Body of pancreas (tissue), 4 donors: ENCODE results near the gene LPXN. TPM values are rescaled to one million over a fixed set of nuclear protein-coding genes. Genes with fewer than 3 reads are reported as not detected.

Experiments
- ATAC-seq: fragments of 150-250 bp; one replicate; pipeline ENCODE4 v1.9.1; 2016
- DNase-seq, 4 donors: peaks; one replicate each; pipeline ENCODE4 v3.0.0-alpha.2; 2019
- H3K27ac ChIP-seq, 4 donors: fragments of 200-600 bp; sonication (generic); 1 replicate in 3 of 4; 2 replicates in 1 of 4; pipeline versions ENCODE4 v1.5.1 to v1.6.1; 2016 to 2019; ENCODE audit warnings: mild to moderate bottlenecking in 1 of 4, mixed read lengths in 1 of 4, moderate library complexity in 1 of 4
- H3K27me3 ChIP-seq, 2 donors: fragments of 200-600 bp; sonication (generic); one replicate each; pipeline ENCODE4 v1.6.0; 2016; ENCODE audit warnings: mild to moderate bottlenecking in 1 of 2
- H3K36me3 ChIP-seq, 2 donors: fragments of 200-600 bp; sonication (generic); replicated peaks in 1 of 2; 2 replicates each; pipeline ENCODE4 v1.5.1; 2016; ENCODE audit warnings: low read depth in 2 of 2; ENCODE audit not compliant: insufficient read depth in 1 of 2
- H3K4me1 ChIP-seq: fragments of 200-600 bp; sonication (generic); one replicate; pipeline ENCODE4 v1.6.0; 2016
- H3K4me3 ChIP-seq, 2 donors: fragments of 200-600 bp; sonication (generic); 1 replicate in 1 of 2; 2 replicates in 1 of 2; pipeline ENCODE4 v1.5.1; 2016 to 2019
- H3K9me3 ChIP-seq, 3 donors: fragments of 200-600 bp; sonication (generic); 1 replicate in 2 of 3; 2 replicates in 1 of 3; pipeline ENCODE4 v1.5.1; 2016
- POLR2A ChIP-seq, 3 donors: fragments of 450-650 bp; IDR thresholded peaks; one replicate each; pipeline ENCODE4 v1.6.1; 2016; ENCODE audit warnings: antibody characterized with exemption in 3 of 3, mild to moderate bottlenecking in 2 of 3
- WGBS, 2 donors: methylation state at CpG; one replicate each; pipeline ENCODE4 v1.1.5; 2017; 5-methylcytosine and 5-hydroxymethylcytosine counted together
- intact Hi-C: fragments of 100-400 bp; cut with DNase I; formaldehyde crosslinking; loops from one replicate; pipeline ENCODE4 v1.15.1; 2023
- total RNA-seq, 2 donors: library from RNA; depleted of rRNA; stranded (reverse); fragments of >200 nt; gene quantifications; one replicate each; pipeline ENCODE4 v1.1.0, GENCODE V29; 2016
- TF ChIP-seq, protein P1 (sequence below), 7 experiments: fragments of 450-650 bp in 4 of 7; fragments of 200-600 bp in 3 of 7; sonication (generic) in 3 of 7; IDR thresholded peaks; one replicate each; pipeline ENCODE4 v1.5.1; 2016 to 2019; ENCODE audit warnings: antibody characterized with exemption in 7 of 7

Gene LPXN
- total RNA-seq, 2 donors from 2014 or later = 5.7 to 6.3 TPM

DNA sequence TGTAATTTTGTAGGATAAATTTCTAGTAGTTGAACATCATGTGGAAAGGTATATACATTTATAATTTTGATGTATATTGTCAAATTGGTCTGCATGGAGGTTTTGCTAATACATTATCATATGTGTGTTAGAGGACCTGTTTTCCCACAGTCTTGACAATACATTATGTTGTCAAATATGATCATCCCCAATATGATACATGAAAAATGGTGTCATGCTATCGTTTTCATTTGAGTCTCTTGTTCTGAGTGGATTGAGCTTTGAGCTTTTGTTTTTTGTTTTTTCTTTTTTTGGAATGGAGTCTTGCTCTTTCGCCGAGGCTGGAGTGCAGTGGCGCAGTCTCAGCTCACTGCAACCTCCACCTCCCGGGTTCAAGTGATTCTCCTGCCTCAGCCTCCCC is 32.7 kb upstream of the LPXN start:
- Histone ChIP-seq H3K27me3 (no peaks in the 10 kb centered on the region), H3K9me3 (no peaks in the 10 kb centered on the region), H3K4me3 (no peak overlapping the region), H3K36me3 (peaks cover 0 to 21% of the 10 kb centered on the region in 2 donors), H3K27ac (no peak overlapping the region), H3K4me1 (peaks cover 6% of the 10 kb centered on the region)
- WGBS, 2 donors = 96 to 97% methylated on average over 5 of the region's 5 CpGs
- ATAC-seq = no peak
- TF ChIP-seq, protein P1, sequence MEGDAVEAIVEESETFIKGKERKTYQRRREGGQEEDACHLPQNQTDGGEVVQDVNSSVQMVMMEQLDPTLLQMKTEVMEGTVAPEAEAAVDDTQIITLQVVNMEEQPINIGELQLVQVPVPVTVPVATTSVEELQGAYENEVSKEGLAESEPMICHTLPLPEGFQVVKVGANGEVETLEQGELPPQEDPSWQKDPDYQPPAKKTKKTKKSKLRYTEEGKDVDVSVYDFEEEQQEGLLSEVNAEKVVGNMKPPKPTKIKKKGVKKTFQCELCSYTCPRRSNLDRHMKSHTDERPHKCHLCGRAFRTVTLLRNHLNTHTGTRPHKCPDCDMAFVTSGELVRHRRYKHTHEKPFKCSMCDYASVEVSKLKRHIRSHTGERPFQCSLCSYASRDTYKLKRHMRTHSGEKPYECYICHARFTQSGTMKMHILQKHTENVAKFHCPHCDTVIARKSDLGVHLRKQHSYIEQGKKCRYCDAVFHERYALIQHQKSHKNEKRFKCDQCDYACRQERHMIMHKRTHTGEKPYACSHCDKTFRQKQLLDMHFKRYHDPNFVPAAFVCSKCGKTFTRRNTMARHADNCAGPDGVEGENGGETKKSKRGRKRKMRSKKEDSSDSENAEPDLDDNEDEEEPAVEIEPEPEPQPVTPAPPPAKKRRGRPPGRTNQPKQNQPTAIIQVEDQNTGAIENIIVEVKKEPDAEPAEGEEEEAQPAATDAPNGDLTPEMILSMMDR (IDR thresholded peaks at IDR 0.05) = no peak
- no peak for TF ChIP-seq POLR2A (IDR thresholded peaks at IDR 0.05)
- DNase-seq = no peak
- intact Hi-C loops = no loop called here

DNA sequence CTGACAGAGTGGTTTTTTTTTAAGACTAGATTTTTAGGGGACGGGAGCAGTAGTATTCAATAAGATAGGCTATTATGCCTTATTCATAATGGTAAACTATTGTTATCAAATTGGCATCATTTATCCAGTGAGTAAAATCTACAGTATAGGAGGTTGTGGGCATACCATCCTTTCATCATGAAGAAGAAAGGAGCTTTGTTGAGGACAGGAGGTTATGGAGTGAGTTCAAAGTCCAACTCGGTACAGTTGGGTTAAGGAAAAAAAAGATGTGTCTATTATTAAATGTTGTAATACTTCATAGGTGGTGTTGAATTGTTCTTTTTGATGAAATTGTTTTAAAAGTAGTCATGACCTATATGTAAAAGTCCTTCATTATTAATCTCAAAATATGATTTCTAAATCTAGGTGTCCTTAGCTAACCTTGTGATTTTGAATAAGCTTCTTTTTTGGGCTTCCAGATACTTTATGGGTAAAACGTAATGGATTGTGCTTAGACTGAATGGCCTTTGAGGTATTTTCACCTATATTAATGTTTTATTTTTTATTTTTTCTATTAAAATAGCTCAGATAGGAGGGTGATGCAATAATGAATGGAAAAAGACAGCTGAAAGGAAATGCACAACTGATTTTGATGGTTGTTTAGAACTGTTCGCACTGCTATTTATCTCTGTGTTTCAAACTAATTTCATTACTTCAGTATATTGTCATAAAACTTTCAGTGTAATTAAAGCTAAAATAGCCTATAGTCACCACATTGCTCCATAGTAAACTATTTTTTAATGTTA is 31.5 kb upstream of the LPXN start:
- H3K27ac ChIP-seq = no peak overlapping the region
- no peaks in the 10 kb centered on the region for H3K9me3 ChIP-seq
- H3K36me3 ChIP-seq = peaks cover 0 to 13% of the 10 kb centered on the region in 2 donors
- intact Hi-C loops = no loop called here
- no peak overlapping the region for H3K4me3 ChIP-seq
- TF ChIP-seq POLR2A (IDR thresholded peaks at IDR 0.05) = no peak
- TF ChIP-seq, protein P1 (IDR thresholded peaks at IDR 0.05) = no peak
- no peak for ATAC-seq
- no peak for DNase-seq
- 73 to 75% methylated on average over 4 of the region's 4 CpGs for WGBS, 2 donors
- H3K4me1 ChIP-seq = peaks cover 6% of the 10 kb centered on the region
- no peaks in the 10 kb centered on the region for H3K27me3 ChIP-seq

DNA sequence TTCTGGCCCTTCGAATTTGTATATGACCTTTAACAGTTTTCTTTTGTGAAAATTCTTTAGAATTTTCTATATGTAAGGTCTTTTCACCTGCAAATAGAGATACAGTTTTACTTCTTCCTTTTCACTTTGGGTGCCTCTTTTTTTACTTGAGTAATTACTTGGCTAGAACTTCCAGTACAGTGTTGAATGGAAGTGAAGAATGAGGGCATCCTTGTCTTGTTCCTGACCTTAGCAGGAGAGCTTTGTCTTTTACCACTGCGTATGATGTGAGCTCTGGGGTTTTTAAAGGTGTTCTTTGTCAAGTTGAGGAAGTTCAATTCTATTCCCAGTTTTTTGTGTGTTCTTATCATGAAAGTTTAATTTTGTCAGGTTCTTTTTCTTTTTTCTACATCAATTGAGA is 24.9 kb upstream of the LPXN start:
- Histone ChIP-seq H3K9me3 (no peaks in the 10 kb centered on the region), H3K36me3 (no peaks in the 10 kb centered on the region), H3K4me3 (no peak overlapping the region), H3K4me1 (peaks cover 12% of the 10 kb centered on the region), H3K27me3 (no peaks in the 10 kb centered on the region), H3K27ac (no peak overlapping the region)
- DNase-seq (no peak), ATAC-seq (no peak)
- intact Hi-C loops = no loop called here
- TF ChIP-seq, protein P1 (IDR thresholded peaks at IDR 0.05) = no peak
- no peak for TF ChIP-seq POLR2A (IDR thresholded peaks at IDR 0.05)
- 82 to 88% methylated on average over 2 of the region's 2 CpGs for WGBS, 2 donors

DNA sequence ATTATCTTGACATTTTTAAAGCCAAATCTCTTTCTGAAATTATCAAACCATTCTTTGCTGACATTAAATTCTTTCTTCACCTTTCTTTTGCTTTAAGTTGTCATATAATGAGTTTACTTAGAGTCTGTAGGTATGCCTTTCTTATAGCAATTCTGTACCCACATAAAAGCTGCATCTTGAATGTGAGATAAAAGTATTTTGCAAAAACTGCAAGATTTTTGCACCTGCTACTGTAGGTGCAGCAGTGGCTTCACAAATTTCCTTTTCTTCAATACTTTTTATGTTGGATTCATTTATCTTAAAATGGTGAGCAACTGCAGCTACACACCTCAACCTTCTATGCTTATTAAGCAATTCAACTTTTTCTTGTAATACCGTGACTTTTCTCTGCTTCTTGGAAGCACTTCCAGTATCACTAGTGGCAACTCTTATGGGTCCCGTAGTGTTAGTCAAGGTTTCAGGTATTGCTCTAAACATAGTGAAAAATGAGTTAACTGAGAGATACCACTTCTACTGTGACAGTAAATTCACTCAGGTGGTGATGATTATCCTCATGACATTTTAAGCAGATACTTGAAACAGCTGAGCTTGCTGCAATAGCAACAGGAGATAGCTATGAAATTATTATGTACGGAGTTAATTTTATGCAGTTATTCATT is 22.0 kb upstream of the LPXN start:
- TF ChIP-seq, protein P1 (IDR thresholded peaks at IDR 0.05) = no peak
- no peak for TF ChIP-seq POLR2A (IDR thresholded peaks at IDR 0.05)
- intact Hi-C loops = no loop called here
- DNase-seq (no peak), ATAC-seq (no peak)
- H3K9me3 ChIP-seq = no peaks in the 10 kb centered on the region
- H3K4me3 ChIP-seq = no peak overlapping the region
- 63 to 68% methylated on average over 3 of the region's 3 CpGs for WGBS, 2 donors
- peaks cover 34% of the 10 kb centered on the region for H3K4me1 ChIP-seq
- no peaks in the 10 kb centered on the region for H3K36me3 ChIP-seq
- no peak overlapping the region for H3K27ac ChIP-seq
- H3K27me3 ChIP-seq = no peaks in the 10 kb centered on the region
